H9 (cell line): ENCODE measurements around the gene KCNJ16. TPM values are rescaled to one million over a fixed set of nuclear protein-coding genes. Genes with fewer than 3 reads are reported as not detected.

Source experiments
- DNase-seq: peaks from one replicate; pipeline ENCODE4 v3.0.0-alpha.2; 2017
- H2AFZ ChIP-seq: one replicate; pipeline ENCODE4 v1.6.1; 2013; ENCODE audit warnings: mild to moderate bottlenecking, low read length, control low read depth, moderate library complexity
- H2AK5ac ChIP-seq: 2 replicates; pipeline ENCODE4 v1.6.1; 2013; ENCODE audit warnings: low read length, control low read depth, mixed read lengths; ENCODE audit not compliant: insufficient read length
- H2BK120ac ChIP-seq: one replicate; pipeline ENCODE4 v1.6.1; 2013; ENCODE audit warnings: low read depth, mild to moderate bottlenecking, low read length, control low read depth, inconsistent platforms; ENCODE audit not compliant: poor library complexity, severe bottlenecking
- H2BK12ac ChIP-seq: 2 replicates; pipeline ENCODE4 v1.6.1; 2013; ENCODE audit warnings: low read length, control low read depth, mixed read lengths, low read depth; ENCODE audit not compliant: insufficient read length
- H2BK15ac ChIP-seq: 2 replicates; pipeline ENCODE4 v1.6.1; 2013; ENCODE audit warnings: low read depth, low read length, control low read depth
- H2BK20ac ChIP-seq: one replicate; pipeline ENCODE4 v1.6.1; 2013; ENCODE audit warnings: low read depth, mild to moderate bottlenecking, low read length, control low read depth, inconsistent platforms; ENCODE audit not compliant: poor library complexity, severe bottlenecking
- H2BK5ac ChIP-seq: 2 replicates; pipeline ENCODE4 v1.6.1; 2013; ENCODE audit warnings: low read length, control low read depth, mixed read lengths; ENCODE audit not compliant: insufficient read length
- H3K14ac ChIP-seq: 2 replicates; pipeline ENCODE4 v1.6.1; 2013; ENCODE audit warnings: low read length, control low read depth; ENCODE audit not compliant: insufficient read depth
- H3K18ac ChIP-seq: 2 replicates; pipeline ENCODE4 v1.6.1; 2013; ENCODE audit warnings: low read depth, mild to moderate bottlenecking, mixed read lengths, low read length, control low read depth; ENCODE audit not compliant: insufficient read length
- H3K23ac ChIP-seq: 2 replicates; pipeline ENCODE4 v1.6.1; 2013; ENCODE audit warnings: low read length, control low read depth, mixed read lengths, low read depth; ENCODE audit not compliant: insufficient read length
- H3K23me2 ChIP-seq: 2 replicates; pipeline ENCODE4 v1.6.1; 2013; ENCODE audit warnings: low read depth, mild to moderate bottlenecking, mixed read lengths, low read length, control low read depth; ENCODE audit not compliant: insufficient read length, poor library complexity, severe bottlenecking
- H3K27ac ChIP-seq: 2 replicates; pipeline ENCODE4 v1.5.1; 2013; ENCODE audit warnings: low read length, control low read depth, mixed read lengths, low read depth; ENCODE audit not compliant: insufficient read length
- H3K27me3 ChIP-seq: 2 replicates; pipeline ENCODE4 v1.6.1; 2013; ENCODE audit warnings: low read length, control low read depth, inconsistent platforms; ENCODE audit not compliant: insufficient read depth
- H3K4ac ChIP-seq: 2 replicates; pipeline ENCODE4 v1.6.1; 2013; ENCODE audit warnings: low read depth, mild to moderate bottlenecking, control low read depth, inconsistent platforms, low read length, moderate library complexity
- H3K4me1 ChIP-seq: 2 replicates; pipeline ENCODE4 v1.6.1; 2013; ENCODE audit warnings: low read length, control low read depth, inconsistent platforms; ENCODE audit not compliant: insufficient read depth
- H3K4me2 ChIP-seq: 2 replicates; pipeline ENCODE4 v1.6.1; 2013; ENCODE audit warnings: low read length, control low read depth, mixed read lengths; ENCODE audit not compliant: insufficient read length, insufficient read depth
- H3K56ac ChIP-seq: 2 replicates; pipeline ENCODE4 v1.6.1; 2013; ENCODE audit warnings: low read depth, mild to moderate bottlenecking, mixed read lengths, low read length, control low read depth; ENCODE audit not compliant: insufficient read length
- H3K79me1 ChIP-seq: 2 replicates; pipeline ENCODE4 v1.6.1; 2013; ENCODE audit warnings: low read depth, mild to moderate bottlenecking, moderate library complexity, low read length, control low read depth, inconsistent platforms; ENCODE audit not compliant: insufficient read depth, poor library complexity, severe bottlenecking
- H3K79me2 ChIP-seq: 2 replicates; pipeline ENCODE4 v1.6.1; 2013; ENCODE audit warnings: low read length, control low read depth, inconsistent platforms; ENCODE audit not compliant: insufficient read depth
- H3K9ac ChIP-seq: 2 replicates; pipeline ENCODE4 v1.6.1; 2013; ENCODE audit warnings: low read length, control low read depth, mixed read lengths; ENCODE audit not compliant: insufficient read length; ENCODE audit errors: extremely low read depth
- H3K9me3 ChIP-seq: one replicate; pipeline ENCODE4 v1.6.1; 2013; ENCODE audit warnings: low read depth, low read length, inconsistent platforms; ENCODE audit not compliant: control insufficient read depth
- H3T11ph ChIP-seq: one replicate; pipeline ENCODE4 v1.6.1; 2013; ENCODE audit warnings: mild to moderate bottlenecking, low read length, control low read depth, inconsistent platforms
- H4K20me1 ChIP-seq: one replicate; pipeline ENCODE4 v1.6.1; 2013; ENCODE audit not compliant: control insufficient read depth, insufficient read length, insufficient read depth
- H4K5ac ChIP-seq: 2 replicates; pipeline ENCODE4 v1.6.1; 2013; ENCODE audit warnings: low read depth, mild to moderate bottlenecking, mixed read lengths, low read length, control low read depth; ENCODE audit not compliant: insufficient read length
- H4K8ac ChIP-seq: replicated peaks from 2 replicates; pipeline ENCODE4 v1.6.1; 2013; ENCODE audit warnings: low read length, control low read depth, mixed read lengths, low read depth; ENCODE audit not compliant: insufficient read length
- H4K91ac ChIP-seq: 2 replicates; pipeline ENCODE4 v1.6.1; 2013; ENCODE audit warnings: low read depth, mild to moderate bottlenecking, moderate library complexity, mixed read lengths, low read length, control low read depth; ENCODE audit not compliant: insufficient read length
- H3K27ac Mint-ChIP-seq, 3 experiments: 2 replicates in 2 of 3; 3 replicates in 1 of 3; pipeline ENCODE4 v1.8.0; 2020 to 2021; ENCODE audit warnings: mixed read lengths in 3 of 3, mild to moderate bottlenecking in 1 of 3, moderate library complexity in 1 of 3
- H3K27me3 Mint-ChIP-seq: 2 replicates; pipeline ENCODE4 v1.8.0; 2021; ENCODE audit warnings: low read depth, mild to moderate bottlenecking, moderate library complexity, mixed read lengths
- H3K36me3 Mint-ChIP-seq, 3 experiments: 2 replicates in 2 of 3; 3 replicates in 1 of 3; pipeline ENCODE4 v1.8.0; 2020 to 2021; ENCODE audit warnings: low read depth in 3 of 3, mixed read lengths in 3 of 3; ENCODE audit not compliant: insufficient read depth in 1 of 3
- H3K4me1 Mint-ChIP-seq, 2 experiments: 2 replicates each; pipeline ENCODE4 v1.8.0; 2020; ENCODE audit warnings: mixed read lengths in 2 of 2
- H3K4me3 Mint-ChIP-seq, 2 experiments: 2 replicates in 1 of 2; 3 replicates in 1 of 2; pipeline ENCODE4 v1.8.0; 2020 to 2021; ENCODE audit warnings: mild to moderate bottlenecking in 2 of 2, mixed read lengths in 2 of 2, moderate library complexity in 1 of 2
- H3K9me3 Mint-ChIP-seq, 2 experiments: 2 replicates in 1 of 2; 3 replicates in 1 of 2; pipeline ENCODE4 v1.8.0; 2020; ENCODE audit warnings: mild to moderate bottlenecking in 2 of 2, mixed read lengths in 2 of 2, moderate library complexity in 1 of 2
- CTCF ChIP-seq: fragments of 200-600 bp; sonication (generic); conservative IDR thresholded peaks from 3 replicates; pipeline ENCODE4 v1.8.0; 2021; ENCODE audit warnings: antibody characterized with exemption, mild to moderate bottlenecking
- WGBS: extraction: QIAGEN DNeasy Blood & Tissue Kit; methylation state at CpG from one replicate; pipeline ENCODE4 v1.1.7; 2013; ENCODE audit warnings: missing lambda C conversion rate, low lambda C conversion rate, mixed read lengths; ENCODE audit not compliant: insufficient read length; ENCODE audit errors: extremely low coverage; 5-methylcytosine and 5-hydroxymethylcytosine counted together
- total RNA-seq: library from RNA; stranded (reverse); gene quantifications from 2 replicates; pipeline ENCODE4 v1.2.1, GENCODE V29; 2021

The KCNJ16 gene
- total RNA-seq, 1 experiment from 2014 or later: not detected

DNA sequence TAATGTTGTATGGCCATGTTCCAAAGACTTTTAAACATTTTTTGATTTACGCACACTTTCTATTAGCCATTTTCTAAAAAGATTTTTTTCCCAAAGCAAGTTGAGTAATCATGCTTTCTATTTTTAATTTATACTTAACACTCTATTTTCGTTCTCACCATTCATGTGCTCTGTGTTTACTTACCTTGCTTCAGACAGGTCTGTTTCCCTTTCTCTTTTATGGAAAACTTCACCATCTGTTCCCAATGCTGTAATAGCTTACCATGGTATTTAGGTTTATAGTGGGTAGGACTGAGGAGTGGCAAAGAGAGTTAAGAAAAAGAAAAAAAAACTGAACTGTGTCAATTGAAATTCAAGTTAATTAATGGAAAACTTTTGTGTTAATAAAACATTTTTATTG, 37.5 kb upstream of the KCNJ16 start:
- H3K9me3 Mint-ChIP-seq: no peaks in the 10 kb centered on the region

More for the DNA sequence above, 37.5 kb upstream of the KCNJ16 start:
- Mint-ChIP-seq H3K27ac (no peak overlapping the region), H3K36me3 (no peaks in the 10 kb centered on the region; a peak in 1 of 7 replicates), H3K4me3 (no peak overlapping the region), H3K4me1 (peaks cover 0 to 6% of the 10 kb centered on the region in 2 experiments; a peak in 2 of 4 replicates), H3K27me3 (no peaks in the 10 kb centered on the region)
- Histone ChIP-seq H2BK20ac (no peak overlapping the region), H3K9ac (no peak overlapping the region), H3K79me1 (no peaks in the 10 kb centered on the region), H3K27me3 (no peaks in the 10 kb centered on the region), H3K14ac (no peak overlapping the region), H2AK5ac (no peak overlapping the region), H2BK12ac (no peak overlapping the region), H2BK15ac (no peak overlapping the region), H3T11ph (no peak overlapping the region), H2BK5ac (no peak overlapping the region), H3K23me2 (no peaks in the 10 kb centered on the region), H3K56ac (no peak overlapping the region), H3K18ac (no peak overlapping the region), H3K4me1 (no peaks in the 10 kb centered on the region), H3K79me2 (no peaks in the 10 kb centered on the region), H4K5ac (no peak overlapping the region), H3K23ac (no peak overlapping the region), H4K20me1 (no peaks in the 10 kb centered on the region), H2AFZ (no peak overlapping the region), H4K91ac (no peak overlapping the region), H3K27ac (no peak overlapping the region), H2BK120ac (no peak overlapping the region), H3K4me2 (no peak overlapping the region), H4K8ac (no peak overlapping the region), H3K9me3 (no peaks in the 10 kb centered on the region), H3K4ac (no peak overlapping the region)
- WGBS: no CpG with 5 or more reads among the region's 2 CpGs
- DNase-seq: no peak
- TF ChIP-seq CTCF: no peak
